Measurements from ENCODE around the gene GHRL. TPM values are rescaled to one million over a fixed set of nuclear protein-coding genes. Genes with fewer than 3 reads are reported as not detected.

GHRL gene
- total RNA-seq, 1 donor from 2014 or later = 0.59 TPM

DNA sequence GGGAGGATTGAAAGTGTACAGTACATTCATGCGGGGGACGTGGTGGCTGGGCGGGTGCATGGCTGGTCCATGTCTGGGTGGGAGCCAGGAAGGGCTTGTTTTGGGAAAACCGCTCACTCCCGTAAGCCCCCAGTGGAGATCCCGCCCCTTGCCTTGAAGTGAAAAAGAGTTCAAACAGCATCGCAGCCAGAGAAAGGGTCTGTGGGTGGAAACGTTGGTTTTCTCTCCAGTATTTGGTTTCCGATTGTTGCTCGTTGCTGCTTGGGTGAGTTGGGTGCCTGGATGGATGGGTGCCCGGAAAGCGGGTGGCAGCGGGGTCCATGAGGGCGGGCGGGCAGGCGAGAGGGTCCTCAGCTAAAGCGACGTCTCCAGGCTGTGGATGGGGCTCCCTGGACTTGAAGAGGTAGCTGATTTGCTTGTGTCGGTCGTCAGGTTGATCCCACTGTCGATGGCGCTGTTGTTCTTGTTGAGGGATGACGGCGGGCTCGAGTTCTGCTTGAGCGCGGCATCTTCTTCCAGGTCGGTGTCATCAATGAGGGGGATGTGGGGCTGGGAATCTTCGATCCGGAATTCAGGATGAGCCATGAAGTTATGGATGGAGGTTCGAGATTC lies 35.8 kb upstream of the GHRL start:
- Mint-ChIP-seq H3K9me3 (ENCODE audit: unreplicated experiment) (no peaks in the 10 kb centered on the region), H3K4me1 (ENCODE audit: unreplicated experiment) (no peaks in the 10 kb centered on the region), H3K27me3 (ENCODE audit: unreplicated experiment) (peaks cover 79% of the 10 kb centered on the region), H3K36me3 (ENCODE audit: unreplicated experiment) (no peaks in the 10 kb centered on the region), H3K4me3 (ENCODE audit: unreplicated experiment) (no peak overlapping the region), H3K27ac (ENCODE audit: unreplicated experiment) (no peak overlapping the region)
- TF ChIP-seq, protein P1, sequence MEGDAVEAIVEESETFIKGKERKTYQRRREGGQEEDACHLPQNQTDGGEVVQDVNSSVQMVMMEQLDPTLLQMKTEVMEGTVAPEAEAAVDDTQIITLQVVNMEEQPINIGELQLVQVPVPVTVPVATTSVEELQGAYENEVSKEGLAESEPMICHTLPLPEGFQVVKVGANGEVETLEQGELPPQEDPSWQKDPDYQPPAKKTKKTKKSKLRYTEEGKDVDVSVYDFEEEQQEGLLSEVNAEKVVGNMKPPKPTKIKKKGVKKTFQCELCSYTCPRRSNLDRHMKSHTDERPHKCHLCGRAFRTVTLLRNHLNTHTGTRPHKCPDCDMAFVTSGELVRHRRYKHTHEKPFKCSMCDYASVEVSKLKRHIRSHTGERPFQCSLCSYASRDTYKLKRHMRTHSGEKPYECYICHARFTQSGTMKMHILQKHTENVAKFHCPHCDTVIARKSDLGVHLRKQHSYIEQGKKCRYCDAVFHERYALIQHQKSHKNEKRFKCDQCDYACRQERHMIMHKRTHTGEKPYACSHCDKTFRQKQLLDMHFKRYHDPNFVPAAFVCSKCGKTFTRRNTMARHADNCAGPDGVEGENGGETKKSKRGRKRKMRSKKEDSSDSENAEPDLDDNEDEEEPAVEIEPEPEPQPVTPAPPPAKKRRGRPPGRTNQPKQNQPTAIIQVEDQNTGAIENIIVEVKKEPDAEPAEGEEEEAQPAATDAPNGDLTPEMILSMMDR (IDR thresholded peaks at IDR 0.05) = no peak
- no peak for DNase-seq (ENCODE audit: extremely low spot score, unreplicated experiment)

DNA sequence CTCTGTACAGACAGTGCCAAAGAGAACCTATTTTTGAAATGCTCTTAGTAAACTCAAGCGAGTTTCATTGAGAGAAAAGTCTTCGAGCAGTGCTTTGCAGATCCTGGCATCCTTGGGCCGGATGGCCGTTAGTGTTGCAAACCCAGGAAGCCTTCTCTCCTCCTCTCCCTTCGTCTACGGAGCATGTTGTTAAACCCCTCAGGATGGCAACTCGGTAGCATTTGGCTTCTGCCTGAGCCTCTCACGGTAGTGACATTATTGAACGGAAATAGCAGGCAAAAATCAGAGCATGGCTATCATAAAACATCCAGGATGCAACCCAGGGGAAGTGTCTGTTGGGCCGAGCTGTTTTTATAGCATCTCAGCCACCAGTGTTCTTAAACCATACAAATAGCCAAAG lies 34.8 kb upstream of the GHRL start:
- H3K27me3 Mint-ChIP-seq (ENCODE audit: unreplicated experiment) = peaks cover 75% of the 10 kb centered on the region
- H3K4me1 Mint-ChIP-seq (ENCODE audit: unreplicated experiment) = no peaks in the 10 kb centered on the region
- no peaks in the 10 kb centered on the region for H3K9me3 Mint-ChIP-seq (ENCODE audit: unreplicated experiment)
- H3K36me3 Mint-ChIP-seq (ENCODE audit: unreplicated experiment) = no peaks in the 10 kb centered on the region
- no peak overlapping the region for H3K4me3 Mint-ChIP-seq (ENCODE audit: unreplicated experiment)
- no peak for DNase-seq (ENCODE audit: extremely low spot score, unreplicated experiment)
- TF ChIP-seq, protein P1 (IDR thresholded peaks at IDR 0.05) = no peak
- H3K27ac Mint-ChIP-seq (ENCODE audit: unreplicated experiment) = no peak overlapping the region

DNA sequence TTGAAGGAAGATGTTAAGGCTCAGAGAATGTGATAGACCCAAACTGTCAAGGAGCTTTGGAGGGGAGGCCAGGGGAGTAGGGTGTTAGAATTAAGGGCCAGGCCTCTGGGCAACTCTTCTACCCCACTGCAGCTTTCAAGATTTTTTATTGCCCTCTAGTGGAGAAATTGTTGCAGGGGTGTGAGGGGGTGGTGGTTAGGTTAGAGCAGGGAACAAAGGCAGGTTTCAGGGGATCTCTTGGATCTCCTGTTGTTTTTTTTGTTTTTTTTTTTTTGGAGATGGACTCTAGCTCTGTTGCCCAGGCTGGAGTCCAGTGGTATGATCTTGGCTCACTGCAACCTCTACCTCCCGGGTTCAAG lies 29.6 kb upstream of the GHRL start:
- TF ChIP-seq, protein P1 (IDR thresholded peaks at IDR 0.05) = peak; percentile 30
- Mint-ChIP-seq H3K27ac (ENCODE audit: unreplicated experiment) (no peak overlapping the region), H3K9me3 (ENCODE audit: unreplicated experiment) (no peaks in the 10 kb centered on the region), H3K4me1 (ENCODE audit: unreplicated experiment) (peaks cover 18% of the 10 kb centered on the region), H3K4me3 (ENCODE audit: unreplicated experiment) (no peak overlapping the region), H3K27me3 (ENCODE audit: unreplicated experiment) (peaks cover 32% of the 10 kb centered on the region), H3K36me3 (ENCODE audit: unreplicated experiment) (peaks cover 9% of the 10 kb centered on the region)
- no peak for DNase-seq (ENCODE audit: extremely low spot score, unreplicated experiment)

DNA sequence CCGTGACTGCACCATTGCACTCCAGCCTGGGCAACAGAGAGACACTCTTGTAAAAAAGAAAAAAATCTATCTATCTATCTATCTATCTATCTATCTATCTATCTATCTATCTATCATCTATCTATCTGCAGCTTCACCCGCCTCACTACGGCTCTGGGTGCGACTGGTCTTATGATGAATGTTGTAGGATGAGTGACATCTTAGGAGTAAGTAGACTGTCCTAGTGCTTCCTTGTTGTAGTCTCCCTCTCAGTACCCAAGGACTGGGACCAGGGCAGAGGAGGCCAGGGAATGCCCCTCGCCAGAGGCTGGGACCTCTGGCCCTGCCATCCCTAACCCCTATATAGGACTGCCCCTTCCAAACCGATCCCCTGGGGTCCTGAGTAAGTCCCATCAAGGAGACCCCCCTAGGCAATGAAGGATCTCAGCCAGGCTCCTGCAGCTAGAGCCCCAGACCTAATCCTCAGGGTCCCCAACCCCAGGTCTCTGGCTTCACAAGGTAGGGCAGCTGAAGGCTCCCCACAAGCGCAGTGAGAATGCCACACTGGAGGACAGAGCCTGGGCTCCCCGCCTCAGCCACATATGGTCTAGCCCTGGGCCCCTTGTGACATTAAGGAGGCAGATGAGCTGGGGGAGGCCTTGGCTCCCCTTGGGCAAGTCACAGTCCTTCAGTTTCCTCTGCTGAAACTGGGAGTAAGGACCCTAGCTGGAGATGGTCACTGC lies 29.0 kb upstream of the GHRL start:
- H3K27ac Mint-ChIP-seq (ENCODE audit: unreplicated experiment) = peak overlapping the region; percentile 96
- H3K4me1 Mint-ChIP-seq (ENCODE audit: unreplicated experiment) = peaks cover 18% of the 10 kb centered on the region
- DNase-seq (ENCODE audit: extremely low spot score, unreplicated experiment) = no peak
- H3K36me3 Mint-ChIP-seq (ENCODE audit: unreplicated experiment) = peaks cover 9% of the 10 kb centered on the region
- peaks cover 27% of the 10 kb centered on the region for H3K27me3 Mint-ChIP-seq (ENCODE audit: unreplicated experiment)
- TF ChIP-seq, protein P1 (IDR thresholded peaks at IDR 0.05) = no peak
- no peaks in the 10 kb centered on the region for H3K9me3 Mint-ChIP-seq (ENCODE audit: unreplicated experiment)
- H3K4me3 Mint-ChIP-seq (ENCODE audit: unreplicated experiment) = peak overlapping the region; percentile 92

DNA sequence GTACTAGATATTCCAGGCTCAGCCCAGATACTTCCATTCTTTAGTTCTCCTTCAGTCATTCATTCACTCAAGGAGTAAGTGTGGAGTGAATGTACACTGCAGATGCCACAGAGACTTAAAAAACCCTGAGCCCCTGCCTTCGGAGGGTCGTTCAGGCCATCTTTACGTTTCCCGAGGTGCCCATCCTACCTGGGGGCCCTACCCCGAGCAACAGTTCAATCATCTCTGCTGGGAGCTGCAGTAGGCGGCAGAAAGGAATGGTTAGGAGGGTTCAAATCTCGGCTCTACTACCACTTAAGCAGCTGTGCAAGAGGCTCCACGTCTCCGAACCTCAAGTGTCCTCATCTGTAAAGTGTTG lies 27.6 kb upstream of the GHRL start:
- DNase-seq (ENCODE audit: extremely low spot score, unreplicated experiment) = no peak
- no peaks in the 10 kb centered on the region for H3K9me3 Mint-ChIP-seq (ENCODE audit: unreplicated experiment)
- peak overlapping the region; percentile 96 for H3K27ac Mint-ChIP-seq (ENCODE audit: unreplicated experiment)
- H3K4me3 Mint-ChIP-seq (ENCODE audit: unreplicated experiment) = peak overlapping the region; percentile 92
- peaks cover 18% of the 10 kb centered on the region for H3K4me1 Mint-ChIP-seq (ENCODE audit: unreplicated experiment)
- H3K36me3 Mint-ChIP-seq (ENCODE audit: unreplicated experiment) = peaks cover 9% of the 10 kb centered on the region
- peaks cover 12% of the 10 kb centered on the region for H3K27me3 Mint-ChIP-seq (ENCODE audit: unreplicated experiment)
- TF ChIP-seq, protein P1 (IDR thresholded peaks at IDR 0.05) = no peak
